ENCODE data around the gene CDK8. TPM values are rescaled to one million over a fixed set of nuclear protein-coding genes. Genes with fewer than 3 reads are reported as not detected.

CDK8 gene
- total and polyA plus RNA-seq, 2 experiments from 2014 or later: 16.1 to 27.0 TPM

GRCh38 chr13:26445092-26445491, 191.2 kb downstream of the CDK8 start:
- no peak for DNase-seq (ENCODE audit: low spot score)
- no peaks in the 10 kb centered on the region for H3K79me2 ChIP-seq
- no peak overlapping the region for H3K4me3 ChIP-seq
- TF ChIP-seq CTCF (IDR thresholded peaks at IDR 0.05; ENCODE audit: poor library complexity) (no peak), EZH2phosphoT487 (IDR thresholded peaks at IDR 0.05; ENCODE audit: low read depth, severe bottlenecking, unreplicated experiment) (no peak), EZH2 (IDR thresholded peaks at IDR 0.05; ENCODE audit: borderline replicate concordance) (no peak)
- H3K36me3 ChIP-seq (replicated peaks; ENCODE audit: insufficient read depth, low read depth): no peaks in the 10 kb centered on the region
- no peak overlapping the region for H2AFZ ChIP-seq
- WGBS (ENCODE audit: low lambda C conversion rate, missing lambda C conversion rate): 72% methylated on average over 3 of the region's 3 CpGs
- peaks cover 3% of the 10 kb centered on the region for H3K27me3 ChIP-seq
- H3K4me1 ChIP-seq (ENCODE audit: insufficient read depth): no peaks in the 10 kb centered on the region
- H3K9me2 ChIP-seq (replicated peaks; ENCODE audit: insufficient read depth): no peaks in the 10 kb centered on the region
- H3K27ac ChIP-seq: no peak overlapping the region
- no peaks in the 10 kb centered on the region for H3K9me3 ChIP-seq (ENCODE audit: low read depth)
- no peaks in the 10 kb centered on the region for H4K20me1 ChIP-seq (ENCODE audit: insufficient read depth, poor library complexity, severe bottlenecking)
- no peak overlapping the region for H3K4me2 ChIP-seq

GRCh38 chr13:26446751-26447150, 192.8 kb downstream of the CDK8 start:
- H3K9me2 ChIP-seq (replicated peaks; ENCODE audit: insufficient read depth): no peaks in the 10 kb centered on the region
- DNase-seq (ENCODE audit: low spot score): no peak
- no peak for TF ChIP-seq EZH2 (IDR thresholded peaks at IDR 0.05; ENCODE audit: borderline replicate concordance)
- no peak for TF ChIP-seq EZH2phosphoT487 (IDR thresholded peaks at IDR 0.05; ENCODE audit: low read depth, severe bottlenecking, unreplicated experiment)
- TF ChIP-seq CTCF (IDR thresholded peaks at IDR 0.05; ENCODE audit: poor library complexity): no peak
- H3K4me2 ChIP-seq: no peak overlapping the region
- H3K9me3 ChIP-seq (ENCODE audit: low read depth): no peaks in the 10 kb centered on the region
- H3K79me2 ChIP-seq: no peaks in the 10 kb centered on the region
- H2AFZ ChIP-seq: no peak overlapping the region
- peaks cover 4% of the 10 kb centered on the region for H3K27me3 ChIP-seq
- no peaks in the 10 kb centered on the region for H4K20me1 ChIP-seq (ENCODE audit: insufficient read depth, poor library complexity, severe bottlenecking)
- H3K4me1 ChIP-seq (ENCODE audit: insufficient read depth): no peaks in the 10 kb centered on the region
- no peak overlapping the region for H3K27ac ChIP-seq
- 89% methylated on average over 3 of the region's 3 CpGs for WGBS (ENCODE audit: low lambda C conversion rate, missing lambda C conversion rate)
- H3K4me3 ChIP-seq: no peak overlapping the region
- H3K36me3 ChIP-seq (replicated peaks; ENCODE audit: insufficient read depth, low read depth): no peaks in the 10 kb centered on the region

GRCh38 chr13:26448032-26448431, 194.1 kb downstream of the CDK8 start:
- H3K9me3 ChIP-seq (ENCODE audit: low read depth): no peaks in the 10 kb centered on the region
- no peak overlapping the region for H2AFZ ChIP-seq
- H3K4me2 ChIP-seq: no peak overlapping the region
- H4K20me1 ChIP-seq (ENCODE audit: insufficient read depth, poor library complexity, severe bottlenecking): no peaks in the 10 kb centered on the region
- no peak overlapping the region for H3K4me3 ChIP-seq
- TF ChIP-seq CTCF (IDR thresholded peaks at IDR 0.05; ENCODE audit: poor library complexity): no peak
- no peak for TF ChIP-seq EZH2phosphoT487 (IDR thresholded peaks at IDR 0.05; ENCODE audit: low read depth, severe bottlenecking, unreplicated experiment)
- TF ChIP-seq EZH2 (IDR thresholded peaks at IDR 0.05; ENCODE audit: borderline replicate concordance): no peak
- no peak for DNase-seq (ENCODE audit: low spot score)
- 75% methylated on average over 2 of the region's 2 CpGs for WGBS (ENCODE audit: low lambda C conversion rate, missing lambda C conversion rate)
- peaks cover 4% of the 10 kb centered on the region for H3K27me3 ChIP-seq
- H3K36me3 ChIP-seq (replicated peaks; ENCODE audit: insufficient read depth, low read depth): no peaks in the 10 kb centered on the region
- H3K4me1 ChIP-seq (ENCODE audit: insufficient read depth): no peaks in the 10 kb centered on the region
- H3K79me2 ChIP-seq: no peaks in the 10 kb centered on the region
- no peaks in the 10 kb centered on the region for H3K9me2 ChIP-seq (replicated peaks; ENCODE audit: insufficient read depth)
- no peak overlapping the region for H3K27ac ChIP-seq
